Activated T-helper 9 cell treated with anti-CD3 and anti-CD28 coated beads, Interleukin-2, amount 50 U/mL, for 16 hours (primary cell): ENCODE results near the gene TCF12.

Experiments used
- DNase-seq: peaks from one replicate; pipeline ENCODE4 v3.0.0-alpha.2; 2020; ENCODE audit warnings: low read depth

The TCF12 gene

DNA sequence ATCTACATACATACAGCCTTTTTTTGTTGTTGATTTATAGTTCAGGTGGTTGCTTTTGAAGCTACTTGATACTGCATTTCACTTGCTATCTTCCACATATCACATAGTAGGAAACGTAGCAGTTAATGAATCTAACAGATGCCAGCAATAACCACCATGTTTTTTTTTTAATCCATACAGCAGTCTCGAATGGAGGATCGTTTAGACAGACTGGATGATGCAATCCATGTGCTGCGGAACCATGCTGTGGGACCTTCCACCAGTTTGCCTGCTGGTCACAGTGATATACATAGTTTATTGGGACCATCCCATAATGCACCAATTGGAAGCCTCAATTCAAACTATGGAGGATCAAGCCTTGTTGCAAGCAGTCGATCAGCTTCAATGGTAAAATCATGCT is 334.6 kb downstream of the TCF12 start:
- no peak for DNase-seq

- no peak for DNase-seq
Measured at GRCh38 chr15:57253500-57253899, 335.1 kb downstream of the TCF12 start.

GRCh38 chr15:57255751-57256341 is 337.4 kb downstream of the TCF12 start:
- DNase-seq = no peak

GRCh38 chr15:57256939-57257338 is 338.5 kb downstream of the TCF12 start:
- no peak for DNase-seq

GRCh38 chr15:57259568-57260040 is 341.2 kb downstream of the TCF12 start:
- DNase-seq = no peak

DNA sequence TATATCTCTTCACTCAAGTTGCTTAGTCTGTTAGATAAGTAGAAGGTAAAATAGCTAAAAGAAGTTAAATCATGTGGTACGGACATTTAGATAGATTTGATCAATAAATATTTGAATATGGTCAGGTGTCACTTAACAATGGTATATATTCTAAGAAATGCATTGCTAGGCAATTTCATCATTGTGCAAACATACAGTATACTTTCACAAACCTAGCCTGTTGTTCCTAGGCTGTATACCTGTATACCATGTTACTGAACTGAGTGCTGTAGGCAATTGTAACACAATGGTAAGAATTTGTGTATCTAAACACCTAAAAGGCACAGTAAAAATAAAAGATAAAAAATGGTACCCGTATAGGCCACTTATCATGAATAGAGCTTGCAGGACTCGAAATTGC is 345.1 kb downstream of the TCF12 start:
- DNase-seq = no peak

DNA sequence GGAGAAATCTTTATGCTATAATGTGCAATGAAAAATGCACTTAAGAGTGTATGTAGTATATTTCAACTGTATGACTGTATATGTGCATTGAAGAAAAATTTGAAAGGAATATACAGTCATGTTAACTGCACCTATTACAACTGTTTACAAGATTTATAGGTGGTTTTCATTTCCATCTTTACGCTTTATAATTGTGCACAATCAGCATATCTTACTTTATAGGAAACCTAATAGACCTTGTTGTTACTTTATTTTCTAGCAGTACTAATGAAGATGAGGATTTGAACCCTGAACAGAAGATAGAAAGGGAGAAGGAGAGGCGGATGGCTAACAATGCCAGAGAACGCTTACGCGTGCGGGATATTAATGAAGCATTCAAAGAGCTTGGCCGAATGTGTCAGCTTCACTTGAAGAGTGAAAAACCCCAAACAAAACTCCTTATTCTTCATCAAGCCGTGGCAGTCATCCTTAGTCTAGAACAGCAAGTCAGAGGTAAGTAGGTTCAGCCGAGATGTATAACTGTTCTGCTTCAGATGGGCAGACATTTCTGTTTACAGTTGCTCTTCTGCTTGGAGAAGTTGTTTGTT is 354.4 kb downstream of the TCF12 start:
- DNase-seq = no peak

DNA sequence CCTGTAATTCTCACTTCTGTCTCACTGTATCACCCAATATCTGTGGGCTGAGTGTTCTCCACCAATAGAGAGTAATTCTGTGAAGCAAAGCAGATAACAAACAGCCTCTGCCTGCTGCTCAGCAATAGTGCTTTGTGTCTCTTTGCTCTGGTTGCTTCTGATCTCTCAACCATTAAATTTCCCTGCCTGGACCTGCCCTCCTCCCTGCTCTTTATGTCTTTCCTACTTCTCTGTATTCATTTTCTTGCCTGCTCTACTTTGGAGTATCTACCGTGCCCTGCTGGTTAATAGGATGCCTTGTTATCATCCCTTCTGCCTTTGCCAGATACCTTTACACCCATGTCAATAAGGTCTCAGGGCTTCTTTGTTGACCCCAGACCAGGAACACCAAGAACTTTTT is 355.0 kb downstream of the TCF12 start:
- DNase-seq = no peak

DNA sequence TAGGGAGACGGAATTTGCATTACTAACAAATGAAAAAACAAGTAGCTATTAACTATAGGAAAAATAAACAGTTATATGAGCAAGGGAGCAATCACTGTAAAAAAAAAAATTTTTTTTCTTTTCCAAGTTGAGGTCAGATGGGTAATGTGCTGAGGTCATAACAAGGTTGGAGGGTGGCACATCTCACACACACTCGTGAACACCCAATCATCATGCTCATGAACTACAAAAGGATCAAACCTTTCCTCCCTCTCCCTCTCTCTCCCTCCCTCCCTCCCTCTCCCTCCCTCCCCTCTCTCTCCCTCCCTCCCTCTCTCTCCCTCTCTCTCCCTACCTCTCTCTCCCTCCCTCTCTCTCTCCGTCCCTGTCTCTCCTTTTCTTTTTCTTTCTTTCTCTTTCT is 360.0 kb downstream of the TCF12 start:
- no peak for DNase-seq

DNA sequence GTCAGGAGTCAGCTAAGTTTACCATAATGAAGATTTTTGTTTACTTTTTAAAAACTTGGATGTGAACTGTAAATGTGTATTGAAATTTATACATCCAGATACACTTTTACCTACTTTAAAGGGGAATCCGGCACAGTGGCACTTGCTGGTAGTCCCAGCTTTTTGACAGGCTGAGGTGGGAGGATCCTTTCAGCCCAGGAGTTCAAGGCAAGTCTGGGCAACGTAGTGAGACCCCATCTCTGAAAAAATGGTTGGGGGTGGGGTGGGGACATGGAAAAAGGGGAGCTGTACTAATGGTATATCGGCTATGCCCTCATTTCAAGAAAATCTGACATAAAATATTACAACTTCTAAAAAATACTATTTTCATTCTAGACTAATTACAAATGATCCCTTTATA is 362.0 kb downstream of the TCF12 start:
- no peak for DNase-seq

DNA sequence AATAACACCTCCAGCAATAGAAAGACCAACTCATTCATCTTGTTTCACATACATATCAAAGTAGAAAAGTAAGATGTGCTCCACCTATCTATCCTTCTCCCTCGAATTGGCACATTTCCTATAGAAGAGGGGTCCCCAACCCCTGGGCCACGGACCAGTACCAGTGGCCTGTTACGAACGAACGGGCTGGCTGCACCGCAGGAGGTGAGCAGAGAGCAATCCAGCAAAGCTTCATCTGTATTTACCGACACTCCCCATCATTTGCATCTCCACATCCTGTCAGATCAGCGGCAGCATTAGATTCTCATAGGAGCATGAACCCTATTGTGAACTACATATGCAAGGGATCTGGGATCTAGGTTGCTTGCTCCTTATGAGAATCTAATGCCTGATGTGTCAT is 362.9 kb downstream of the TCF12 start:
- no peak for DNase-seq

GRCh38 chr15:57282686-57283085 is 364.2 kb downstream of the TCF12 start:
- no peak for DNase-seq

- no peak for DNase-seq
Measured at GRCh38 chr15:57283774-57284503, 365.5 kb downstream of the TCF12 start.

- no peak for DNase-seq
Measured at GRCh38 chr15:57284535-57284934, 366.1 kb downstream of the TCF12 start.

GRCh38 chr15:57285386-57285785 is 366.9 kb downstream of the TCF12 start:
- DNase-seq = no peak

DNA sequence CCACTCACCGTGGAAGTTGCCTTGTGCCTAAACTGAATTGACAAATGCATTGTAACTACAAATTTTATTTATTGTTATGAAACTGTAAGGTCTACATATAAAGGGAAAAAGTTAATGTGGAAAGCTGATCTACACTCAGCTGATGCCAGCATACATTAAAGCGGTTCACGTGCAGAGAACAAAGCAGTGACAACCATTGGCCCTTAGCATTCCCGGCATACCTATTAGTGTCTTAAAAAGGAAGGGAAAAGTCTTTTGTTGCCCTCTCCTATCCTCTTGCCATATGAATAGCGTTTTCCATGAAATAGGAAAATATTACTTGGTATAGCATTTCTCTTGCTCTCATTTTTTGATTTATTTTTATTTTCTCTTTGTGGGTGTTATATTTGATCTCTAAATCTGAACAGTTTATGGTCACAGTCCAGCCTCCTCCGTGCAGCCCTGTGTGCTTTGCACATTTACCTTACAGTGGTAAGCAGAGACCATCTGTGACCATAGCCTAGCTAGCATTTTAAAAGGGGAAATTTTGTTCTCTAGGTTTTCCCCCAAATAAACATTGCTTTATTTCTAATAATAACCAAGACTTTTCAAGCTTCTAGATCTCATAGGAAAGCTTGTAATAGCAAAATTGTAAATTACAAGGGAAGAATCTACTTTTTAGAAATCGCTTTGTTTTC is 368.1 kb downstream of the TCF12 start:
- DNase-seq = no peak

DNA sequence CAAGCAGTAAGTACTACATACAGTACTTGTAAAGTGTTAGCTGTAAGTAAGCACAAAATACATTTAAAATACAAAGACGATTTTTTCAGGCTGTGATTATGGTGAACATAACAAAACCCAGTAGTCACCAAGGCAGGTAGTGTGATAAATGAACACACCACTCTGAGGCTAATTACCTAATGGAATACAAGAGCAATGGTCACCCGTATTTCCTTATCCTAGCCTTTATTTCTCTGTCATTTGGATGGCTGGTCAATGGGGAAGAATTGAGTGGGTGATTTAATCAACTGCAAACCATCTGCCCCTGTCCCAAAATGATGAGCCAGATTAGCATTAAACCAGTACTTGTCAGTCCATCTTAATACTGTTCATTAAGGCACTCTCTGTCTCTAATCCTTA is 368.7 kb downstream of the TCF12 start:
- no peak for DNase-seq

DNA sequence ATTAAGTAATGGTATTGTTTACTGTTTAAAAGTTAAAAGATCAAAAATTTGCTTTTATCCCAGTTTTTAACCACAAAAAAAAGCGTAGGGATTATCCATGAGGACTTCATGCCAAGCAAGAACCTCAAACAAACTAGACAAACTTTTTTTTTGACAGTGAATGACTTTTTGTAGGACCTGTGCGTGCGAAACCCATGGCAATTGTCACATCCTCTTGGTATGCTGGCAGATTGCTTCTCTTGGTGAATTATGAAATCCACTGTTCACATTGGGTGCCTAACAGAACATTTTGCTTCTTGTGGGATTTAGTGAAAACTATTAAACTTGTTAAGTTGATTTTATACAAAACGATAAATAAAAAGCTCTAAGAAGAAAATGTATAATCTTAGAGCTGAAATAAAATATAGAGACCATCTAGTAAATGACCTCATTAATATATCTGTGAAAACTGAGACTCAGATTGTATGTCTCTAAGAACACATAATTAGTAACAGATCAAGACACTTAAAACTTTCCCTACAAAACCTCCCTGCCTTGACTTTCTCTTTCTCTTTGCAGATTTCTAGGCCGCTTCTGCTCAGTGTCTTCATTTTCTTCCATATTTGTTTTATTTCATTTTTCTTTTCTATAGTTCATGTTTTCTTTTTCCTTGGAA is 370.6 kb downstream of the TCF12 start:
- DNase-seq = no peak

- DNase-seq = no peak
Measured at GRCh38 chr15:57290187-57290586, 371.7 kb downstream of the TCF12 start.

- DNase-seq = no peak
Measured at GRCh38 chr15:57290826-57291225, 372.4 kb downstream of the TCF12 start.

- no peak for DNase-seq
Measured at GRCh38 chr15:57296473-57297162, 378.2 kb downstream of the TCF12 start.

DNA sequence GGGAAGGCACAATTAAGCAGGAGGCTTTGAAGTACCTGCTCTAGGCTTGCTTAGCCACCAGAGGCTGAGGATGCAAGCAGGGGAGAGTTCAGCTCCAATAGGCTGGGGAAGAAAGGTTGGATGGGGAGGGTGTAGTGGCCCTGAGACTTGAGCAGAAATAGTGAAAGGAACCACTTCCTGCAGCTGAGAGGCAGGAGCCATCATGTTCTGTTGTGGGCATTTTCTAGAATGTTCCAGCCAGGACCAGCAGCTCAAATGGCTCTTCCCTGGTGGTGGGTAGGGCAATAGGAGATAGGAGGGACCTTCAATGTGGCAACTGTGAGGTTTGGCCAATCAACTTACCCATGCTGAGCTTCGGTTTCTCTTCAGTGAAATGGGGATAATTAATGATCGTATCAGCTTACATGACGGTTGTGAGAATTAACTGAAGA is 378.7 kb downstream of the TCF12 start:
- no peak for DNase-seq
